GM19351 (cell line): Measurements from ENCODE around the gene DONSON.

Experiments used
- ATAC-seq: cut with Tn5 transposase; IDR thresholded peaks from one replicate; pipeline ENCODE4 v1.9.1; 2021; ENCODE audit warnings: mild to moderate bottlenecking, moderate library complexity; ENCODE audit not compliant: unreplicated experiment

DONSON gene

GRCh38 chr21:33562389-33562788, 26.1 kb downstream of the DONSON start:
- ATAC-seq = no peak

- ATAC-seq = no peak
Observed at GRCh38 chr21:33561373-33561772, 27.1 kb downstream of the DONSON start.

GRCh38 chr21:33560965-33561364, 27.5 kb downstream of the DONSON start:
- no peak for ATAC-seq

- ATAC-seq = no peak
Observed at GRCh38 chr21:33559813-33560212, 28.7 kb downstream of the DONSON start.

- ATAC-seq = no peak
Observed at GRCh38 chr21:33558777-33559421, 29.6 kb downstream of the DONSON start.

- ATAC-seq = no peak
Observed at GRCh38 chr21:33557447-33557846, 31.0 kb downstream of the DONSON start.

- ATAC-seq = no peak
Observed at GRCh38 chr21:33554982-33555344, 33.5 kb downstream of the DONSON start.

GRCh38 chr21:33554236-33554981, 34.1 kb downstream of the DONSON start:
- ATAC-seq = no peak

- no peak for ATAC-seq
Observed at GRCh38 chr21:33552999-33553598, 35.4 kb downstream of the DONSON start.

GRCh38 chr21:33552093-33552998, 36.1 kb downstream of the DONSON start:
- ATAC-seq = no peak

GRCh38 chr21:33551664-33552063, 36.8 kb downstream of the DONSON start:
- no peak for ATAC-seq

GRCh38 chr21:33550772-33551660, 37.5 kb downstream of the DONSON start:
- ATAC-seq = no peak

- no peak for ATAC-seq
Observed at GRCh38 chr21:33549848-33550771, 38.4 kb downstream of the DONSON start.

- no peak for ATAC-seq
Observed at GRCh38 chr21:33546086-33546485, 42.4 kb downstream of the DONSON start.

- ATAC-seq = no peak
Observed at GRCh38 chr21:33544451-33545195, 43.9 kb downstream of the DONSON start.

- ATAC-seq = no peak
Observed at GRCh38 chr21:33543505-33544129, 44.9 kb downstream of the DONSON start.

GRCh38 chr21:33542640-33543504, 45.6 kb downstream of the DONSON start, which contains the start of gene SON:
Gene SON (plus strand): TSS chr21:33543038. CDS start chr21:33543093, 55 bp downstream.
- peak; percentile 92 for ATAC-seq
